Skeletal muscle tissue (tissue), 4 donors: Measurements from ENCODE around the gene STRADA. TPM values are rescaled to one million over a fixed set of nuclear protein-coding genes. Genes with fewer than 3 reads are reported as not detected.

Experiments used
- H3K27ac ChIP-seq: one replicate; pipeline ENCODE4 v1.7.0; 2013; ENCODE audit warnings: mild to moderate bottlenecking, low read depth, low read length, inconsistent platforms
- H3K27me3 ChIP-seq, 3 donors: one replicate each; pipeline ENCODE4 v1.7.0; 2013; ENCODE audit warnings: low read length in 3 of 3; ENCODE audit not compliant: control insufficient read depth in 3 of 3, insufficient read depth in 3 of 3
- H3K36me3 ChIP-seq, 3 donors: one replicate each; pipeline ENCODE4 v1.7.0; 2013; ENCODE audit warnings: low read length in 3 of 3; ENCODE audit not compliant: control insufficient read depth in 3 of 3, insufficient read depth in 3 of 3
- H3K4me1 ChIP-seq, 3 donors: one replicate each; pipeline ENCODE4 v1.7.0; 2013; ENCODE audit warnings: low read length in 3 of 3, mild to moderate bottlenecking in 3 of 3; ENCODE audit not compliant: control insufficient read depth in 3 of 3, insufficient read depth in 3 of 3
- H3K4me3 ChIP-seq, 3 donors: one replicate each; pipeline ENCODE4 v1.7.0; 2013; ENCODE audit warnings: low read length in 3 of 3
- H3K9ac ChIP-seq, 3 donors: one replicate each; pipeline ENCODE4 v1.7.0; 2013; ENCODE audit warnings: low read length in 3 of 3, mild to moderate bottlenecking in 3 of 3, moderate library complexity in 2 of 3, low read depth in 1 of 3
- H3K9me3 ChIP-seq, 3 donors: one replicate each; pipeline ENCODE4 v1.7.0; 2013; ENCODE audit warnings: low read length in 3 of 3; ENCODE audit not compliant: control insufficient read depth in 3 of 3
- total RNA-seq: library from RNA; depleted of rRNA; stranded (reverse); fragments of >200 nt; gene quantifications from one replicate; pipeline ENCODE4 v1.2.3, GENCODE V29; 2014
- donor health status: Osteomylitis.

Gene STRADA
- total RNA-seq, 1 donor from 2014 or later, result 13.6 TPM

DNA sequence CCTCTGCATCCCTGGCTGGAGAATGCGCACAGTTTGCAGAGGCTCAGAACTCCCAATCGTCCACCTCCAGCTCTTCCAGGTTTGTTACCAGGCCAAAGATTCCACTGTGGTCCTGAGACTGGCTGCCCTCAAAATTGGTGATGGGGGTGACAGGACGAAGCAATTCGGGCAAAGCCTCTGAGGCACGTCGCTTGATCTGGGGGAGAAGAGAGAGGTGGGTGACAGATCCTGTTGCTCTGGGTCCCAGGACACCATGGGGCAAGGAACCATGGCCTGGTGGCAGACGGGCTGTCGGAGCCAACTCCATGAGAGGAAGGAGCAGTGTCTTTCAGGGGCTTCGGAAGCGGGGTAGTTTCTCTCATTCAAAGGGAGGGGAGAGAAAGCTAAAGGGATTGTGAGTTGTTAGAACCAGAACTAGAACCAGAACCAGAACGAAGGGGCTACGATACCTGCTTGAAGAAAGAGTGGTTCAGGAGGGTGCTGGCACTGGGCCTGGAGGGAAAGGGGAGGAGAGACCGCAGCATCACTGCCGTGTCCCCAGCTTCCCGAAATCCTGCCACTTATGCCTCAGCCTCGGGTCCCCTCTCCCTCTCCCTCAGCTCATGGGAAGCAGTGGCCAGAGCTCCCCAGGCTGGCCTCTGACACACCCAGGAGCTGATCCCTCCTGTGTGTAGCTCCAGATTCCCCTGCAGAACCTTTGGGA is 37.9 kb downstream of the STRADA start:
- Histone ChIP-seq H3K27ac (no peak overlapping the region), H3K27me3 (peaks cover 0 to 10% (median 5%) of the 10 kb centered on the region in 3 donors), H3K4me3 (no peak overlapping the region), H3K4me1 (peaks cover 8 to 19% (median 12%) of the 10 kb centered on the region in 3 donors), H3K36me3 (peaks cover 38 to 42% (median 39%) of the 10 kb centered on the region in 3 donors), H3K9me3 (no peaks in the 10 kb centered on the region), H3K9ac (no peak overlapping the region)

DNA sequence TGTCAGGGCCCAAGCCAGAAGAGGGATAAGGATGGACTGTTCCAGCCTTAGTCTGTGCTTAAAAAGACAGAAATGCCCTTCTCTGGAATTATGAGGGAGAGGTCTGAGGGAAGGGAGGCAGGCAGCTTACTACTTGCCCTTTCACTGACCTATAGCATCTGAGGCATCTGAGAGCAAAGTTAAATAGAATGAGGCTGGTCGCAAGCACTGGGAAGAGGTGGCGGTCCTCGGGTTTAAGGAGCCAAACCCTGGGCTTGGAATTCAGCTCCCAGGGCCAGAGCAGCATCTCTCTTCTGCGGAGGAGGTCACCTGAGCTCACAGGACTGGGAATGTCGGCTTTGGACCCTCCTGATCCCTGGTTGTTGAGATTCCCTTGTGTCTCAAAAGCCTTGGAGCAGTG is 38.6 kb downstream of the STRADA start:
- Histone ChIP-seq H3K9ac (no peak overlapping the region), H3K27ac (no peak overlapping the region), H3K9me3 (no peaks in the 10 kb centered on the region), H3K4me3 (no peak overlapping the region), H3K4me1 (peaks cover 8 to 23% (median 17%) of the 10 kb centered on the region in 3 donors), H3K27me3 (peaks cover 0 to 10% (median 5%) of the 10 kb centered on the region in 3 donors), H3K36me3 (peaks cover 35 to 40% (median 37%) of the 10 kb centered on the region in 3 donors)

- Histone ChIP-seq H3K27me3 (peaks cover 0 to 10% (median 5%) of the 10 kb centered on the region in 3 donors), H3K9ac (no peak overlapping the region), H3K9me3 (no peaks in the 10 kb centered on the region), H3K4me3 (no peak overlapping the region), H3K36me3 (peaks cover 35 to 40% (median 37%) of the 10 kb centered on the region in 3 donors), H3K27ac (no peak overlapping the region), H3K4me1 (peaks cover 8 to 25% (median 20%) of the 10 kb centered on the region in 3 donors)
Measured at GRCh38 chr17:63702721-63703015, 38.9 kb downstream of the STRADA start.

- Histone ChIP-seq H3K9me3 (no peaks in the 10 kb centered on the region), H3K27me3 (peaks cover 0 to 10% (median 5%) of the 10 kb centered on the region in 3 donors), H3K36me3 (peaks cover 31 to 36% (median 36%) of the 10 kb centered on the region in 3 donors), H3K9ac (no peak overlapping the region), H3K4me3 (no peak overlapping the region), H3K27ac (no peak overlapping the region), H3K4me1 (peaks cover 8 to 29% (median 20%) of the 10 kb centered on the region in 3 donors)
Measured at GRCh38 chr17:63701868-63702720, 39.5 kb downstream of the STRADA start.

GRCh38 chr17:63701456-63701820 is 40.2 kb downstream of the STRADA start:
- no peaks in the 10 kb centered on the region for H3K9me3 ChIP-seq
- H3K4me3 ChIP-seq, result peak overlapping the region; percentile 25 to 56 (median 38)
- H3K36me3 ChIP-seq, result peaks cover 30 to 32% (median 31%) of the 10 kb centered on the region in 3 donors
- H3K27ac ChIP-seq, result peak overlapping the region; percentile 47
- peak overlapping the region; percentile 33 to 59 (median 50) for H3K9ac ChIP-seq
- H3K4me1 ChIP-seq, result peaks cover 12 to 34% (median 20%) of the 10 kb centered on the region in 3 donors
- peaks cover 0 to 10% (median 5%) of the 10 kb centered on the region in 3 donors for H3K27me3 ChIP-seq

GRCh38 chr17:63700528-63701455 is 40.8 kb downstream of the STRADA start:
- Histone ChIP-seq H3K36me3 (peaks cover 23 to 26% (median 24%) of the 10 kb centered on the region in 3 donors), H3K9ac (peak overlapping the region; percentile 33 to 59 (median 50)), H3K4me1 (peaks cover 12 to 39% (median 20%) of the 10 kb centered on the region in 3 donors), H3K4me3 (peak overlapping the region; percentile 38 to 56 (median 54)), H3K27ac (peak overlapping the region; percentile 47), H3K27me3 (peaks cover 0 to 10% (median 5%) of the 10 kb centered on the region in 3 donors), H3K9me3 (no peaks in the 10 kb centered on the region)

DNA sequence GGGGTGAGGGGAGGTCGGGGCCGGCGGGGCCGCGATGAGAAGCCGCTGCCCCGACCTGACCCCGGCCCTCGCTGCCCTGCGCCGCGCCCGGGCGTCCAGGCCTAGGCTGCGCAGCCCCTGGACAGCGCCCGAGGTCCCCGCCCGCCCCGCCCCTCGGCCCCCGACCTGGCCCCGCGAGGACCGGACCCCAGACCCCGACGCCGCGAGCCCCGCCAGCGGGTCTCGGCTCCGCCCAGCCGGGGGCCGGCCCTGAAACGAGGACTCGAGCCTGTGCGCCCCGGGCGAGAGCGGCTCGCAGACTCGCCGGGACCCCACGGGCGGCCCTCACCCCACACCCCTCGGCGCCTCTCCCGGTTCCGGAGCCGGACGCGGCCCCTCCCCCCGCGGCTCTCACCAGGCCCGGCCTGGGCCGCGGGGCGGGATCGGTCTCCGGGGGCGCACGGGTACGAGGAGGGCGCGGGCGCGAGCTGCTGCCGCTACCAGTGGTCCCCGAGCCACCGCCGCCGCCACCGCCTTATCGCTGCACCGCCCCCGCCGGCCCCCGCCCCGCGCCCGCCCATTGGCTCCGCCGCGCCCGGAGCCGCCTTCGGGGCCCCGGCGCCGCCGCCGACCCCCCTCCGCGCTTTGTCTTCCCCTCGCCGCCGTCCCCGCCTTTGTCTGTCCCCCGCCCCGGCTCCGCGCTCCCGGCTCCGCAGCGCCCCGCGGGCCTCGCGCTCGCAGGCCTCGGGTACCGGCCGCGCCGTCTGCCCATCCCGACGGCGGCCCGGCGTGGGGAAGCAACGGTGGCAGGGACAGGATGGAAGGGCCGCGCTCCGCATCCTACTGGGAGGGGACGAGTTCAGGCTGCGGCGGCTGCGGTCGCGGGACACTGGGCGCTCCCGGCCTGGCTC is 41.7 kb downstream of the STRADA start, which contains the start of gene LIMD2:
LIMD2 (minus strand) TSS at position 488 of the 890 bp plus-strand sequence. CDS start 827 bp downstream, outside the sequence.
- peaks cover 12 to 39% (median 20%) of the 10 kb centered on the region in 3 donors for H3K4me1 ChIP-seq
- H3K36me3 ChIP-seq, result peaks cover 19 to 20% (median 19%) of the 10 kb centered on the region in 3 donors
- peak within 1 kb of the TSS in 1 of 3 donors; percentile 45 for H3K9ac ChIP-seq
- peak within 1 kb of the TSS; percentile 47 for H3K27ac ChIP-seq
- no peaks in the 10 kb centered on the region for H3K9me3 ChIP-seq
- H3K27me3 ChIP-seq, result peaks cover 0 to 10% (median 5%) of the 10 kb centered on the region in 3 donors
- peak within 1 kb of the TSS; percentile 38 to 56 (median 54) for H3K4me3 ChIP-seq

DNA sequence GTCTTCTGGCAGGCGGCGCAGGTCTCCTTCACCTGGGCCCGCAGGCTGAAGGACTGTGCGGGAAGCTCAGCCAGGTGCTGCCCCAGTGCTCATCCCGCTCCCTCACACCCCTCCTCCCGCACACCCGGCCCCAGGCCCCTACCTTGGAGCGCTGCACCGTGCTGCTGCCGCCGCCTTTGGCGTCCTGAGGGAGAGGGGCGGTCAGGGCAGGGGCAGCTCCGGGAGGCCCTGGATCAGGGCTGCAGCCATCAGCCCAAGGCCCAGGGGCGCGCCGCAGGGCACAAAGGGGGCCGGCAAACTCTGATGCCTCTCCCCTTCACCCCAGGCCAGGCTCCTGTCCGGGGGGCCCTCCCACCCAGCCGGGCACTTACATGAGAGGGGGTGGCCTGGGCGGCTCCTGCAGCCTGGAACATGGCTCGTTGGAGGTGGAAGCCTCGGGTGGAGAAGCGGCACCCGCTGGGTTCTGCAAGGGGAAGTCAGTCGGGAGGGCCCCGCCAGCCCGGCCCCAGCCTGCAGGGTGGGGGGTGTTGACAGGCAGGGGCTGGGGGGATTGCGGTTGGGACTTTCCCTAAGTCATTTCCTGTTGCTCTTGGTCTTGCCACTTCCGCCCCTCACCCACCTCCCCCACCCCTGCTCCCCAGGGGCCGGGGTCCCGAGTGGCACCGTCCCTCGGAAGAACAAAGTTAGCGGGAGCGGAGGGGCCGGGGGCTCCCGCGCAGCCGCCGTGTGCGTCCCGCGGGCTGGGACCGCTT is 42.5 kb downstream of the STRADA start:
- no peak overlapping the region for H3K27ac ChIP-seq

More for the DNA sequence above, 42.5 kb downstream of the STRADA start:
- Histone ChIP-seq H3K9me3 (no peaks in the 10 kb centered on the region), H3K9ac (peak overlapping the region in 1 of 3 donors; percentile 25), H3K27me3 (peaks cover 0 to 10% (median 5%) of the 10 kb centered on the region in 3 donors), H3K4me1 (peaks cover 12 to 39% (median 20%) of the 10 kb centered on the region in 3 donors), H3K36me3 (peaks cover 21 to 26% (median 22%) of the 10 kb centered on the region in 3 donors), H3K4me3 (peak overlapping the region in 1 of 3 donors; percentile 32)
